Measurements from ENCODE around the gene JARID2. TPM values are rescaled to one million over a fixed set of nuclear protein-coding genes. Genes with fewer than 3 reads are reported as not detected.

Gene JARID2
- polyA plus RNA-seq, 1 donor (not counting 4 experiments of a cell fraction or from before 2014, with no cell fraction given): 11.0 TPM

- no peaks in the 10 kb centered on the region for H3K27me3 ChIP-seq (ENCODE audit: control insufficient read depth, extremely low read depth, insufficient read depth, low read length)
- H3K9me1 ChIP-seq (ENCODE audit: control insufficient read depth, extremely low read depth, insufficient read depth, low read length): no peaks in the 10 kb centered on the region
- no peaks in the 10 kb centered on the region for H3K79me2 ChIP-seq (ENCODE audit: control insufficient read depth, insufficient read depth, low read length)
- H4K20me1 ChIP-seq (ENCODE audit: control insufficient read depth, extremely low read depth, insufficient read depth, low read length): no peaks in the 10 kb centered on the region
- H3K9me3 ChIP-seq (ENCODE audit: control insufficient read depth, low read depth, low read length): no peaks in the 10 kb centered on the region
- dilution Hi-C loops (cut with MboI; ENCODE audit: extremely low pct_ligation_motif_present, low sequenced_read_pairs): no loop called here
- H3K9ac ChIP-seq (ENCODE audit: control insufficient read depth, extremely low read depth, insufficient read depth, low read length): no peak overlapping the region
- H3K27ac ChIP-seq (ENCODE audit: control insufficient read depth, insufficient read depth, low read length): no peak overlapping the region
- no peak overlapping the region for H2AFZ ChIP-seq (ENCODE audit: control insufficient read depth, low read length)
- TF ChIP-seq CTCF (optimal IDR thresholded peaks at IDR 0.05 in 1 of 3, IDR thresholded peaks at IDR 0.05 in 1 of 3, conservative IDR thresholded peaks at IDR 0.05 in 1 of 3; ENCODE audit: extremely low read depth in 1 of 3, insufficient read depth in 2 of 3, low read length in 3 of 3): no peak
- no peak for TF ChIP-seq EZH2 (IDR thresholded peaks at IDR 0.05; ENCODE audit: low read length)
- no peak overlapping the region for H3K4me2 ChIP-seq (ENCODE audit: control insufficient read depth, extremely low read depth, insufficient read depth, low read depth, low read length)
- FAIRE-seq (no peak), DNase-seq (ENCODE audit: low read depth, low spot score) (no peak)
- H3K36me3 ChIP-seq (ENCODE audit: control insufficient read depth in 2 of 2, extremely low read depth in 1 of 2, insufficient read depth in 2 of 2, low read length in 2 of 2): no peaks in the 10 kb centered on the region
- H3K4me1 ChIP-seq (ENCODE audit: control insufficient read depth, extremely low read depth, insufficient read depth, low read length): peaks cover 14% of the 10 kb centered on the region
- no peak overlapping the region for H3K4me3 ChIP-seq (ENCODE audit: control insufficient read depth in 2 of 3, extremely low read depth in 1 of 3, insufficient read depth in 2 of 3, low read depth in 1 of 3, low read length in 3 of 3)
These were observed 6.1 kb upstream of the JARID2 start for GRCh38 chr6:15239616-15240364.

- Histone ChIP-seq H3K27me3 (ENCODE audit: control insufficient read depth, extremely low read depth, insufficient read depth, low read length) (no peaks in the 10 kb centered on the region), H3K9me3 (ENCODE audit: control insufficient read depth, low read depth, low read length) (no peaks in the 10 kb centered on the region), H4K20me1 (ENCODE audit: control insufficient read depth, extremely low read depth, insufficient read depth, low read length) (no peaks in the 10 kb centered on the region), H3K9ac (ENCODE audit: control insufficient read depth, extremely low read depth, insufficient read depth, low read length) (no peak overlapping the region), H3K9me1 (ENCODE audit: control insufficient read depth, extremely low read depth, insufficient read depth, low read length) (no peaks in the 10 kb centered on the region), H3K27ac (ENCODE audit: control insufficient read depth, insufficient read depth, low read length) (no peak overlapping the region), H3K4me3 (ENCODE audit: control insufficient read depth in 2 of 3, extremely low read depth in 1 of 3, insufficient read depth in 2 of 3, low read depth in 1 of 3, low read length in 3 of 3) (no peak overlapping the region), H3K36me3 (ENCODE audit: control insufficient read depth in 2 of 2, extremely low read depth in 1 of 2, insufficient read depth in 2 of 2, low read length in 2 of 2) (no peaks in the 10 kb centered on the region), H3K4me1 (ENCODE audit: control insufficient read depth, extremely low read depth, insufficient read depth, low read length) (peaks cover 14% of the 10 kb centered on the region), H3K79me2 (ENCODE audit: control insufficient read depth, insufficient read depth, low read length) (peaks cover 16% of the 10 kb centered on the region), H2AFZ (ENCODE audit: control insufficient read depth, low read length) (no peak overlapping the region), H3K4me2 (ENCODE audit: control insufficient read depth, extremely low read depth, insufficient read depth, low read depth, low read length) (no peak overlapping the region)
- FAIRE-seq (no peak), DNase-seq (ENCODE audit: low read depth, low spot score) (no peak)
- no peak for TF ChIP-seq CTCF (optimal IDR thresholded peaks at IDR 0.05 in 1 of 3, IDR thresholded peaks at IDR 0.05 in 1 of 3, conservative IDR thresholded peaks at IDR 0.05 in 1 of 3; ENCODE audit: extremely low read depth in 1 of 3, insufficient read depth in 2 of 3, low read length in 3 of 3)
- no peak for TF ChIP-seq EZH2 (IDR thresholded peaks at IDR 0.05; ENCODE audit: low read length)
- dilution Hi-C loops (cut with MboI; ENCODE audit: extremely low pct_ligation_motif_present, low sequenced_read_pairs): no loop called here
These were observed 3.4 kb upstream of the JARID2 start for GRCh38 chr6:15242503-15242902.

Measured in keratinocyte (primary cell).